Measurements from ENCODE around the gene A2M. TPM values are rescaled to one million over a fixed set of nuclear protein-coding genes. Genes with fewer than 3 reads are reported as not detected.

The A2M gene
- total RNA-seq, 1 experiment from 2014 or later = 1.2 TPM

GRCh38 chr12:9120487-9121184 lies 4.9 kb upstream of the A2M start:
- H3K9ac ChIP-seq (ENCODE audit: extremely low read depth, insufficient read length, low read length) = no peak overlapping the region
- H3K27me3 Mint-ChIP-seq (ENCODE audit: low read depth) = no peaks in the 10 kb centered on the region
- H3K27me3 ChIP-seq (ENCODE audit: insufficient read depth, low read length) = no peaks in the 10 kb centered on the region
- WGBS (ENCODE audit: extremely low coverage, insufficient read length, low lambda C conversion rate) = no CpG with 5 or more reads among the region's 10 CpGs
- peaks cover 13 to 15% of the 10 kb centered on the region in 2 experiments for H3K4me1 Mint-ChIP-seq
- no peak overlapping the region for H2BK15ac ChIP-seq (ENCODE audit: low read depth, low read length)
- H3K79me1 ChIP-seq (ENCODE audit: insufficient read depth, low read depth, low read length, poor library complexity, severe bottlenecking) = no peaks in the 10 kb centered on the region
- no peaks in the 10 kb centered on the region; a peak in 1 of 5 replicates for H3K9me3 Mint-ChIP-seq
- no peak overlapping the region for H3T11ph ChIP-seq (ENCODE audit: low read length)
- peaks cover 3% of the 10 kb centered on the region; the same call in 1 of the 2 replicates for H3K4me1 ChIP-seq (ENCODE audit: insufficient read depth, low read length)
- H3K14ac ChIP-seq (ENCODE audit: insufficient read depth, low read length) = no peak overlapping the region
- no peak overlapping the region for H2BK5ac ChIP-seq (ENCODE audit: insufficient read length, low read length)
- H3K9me3 ChIP-seq (ENCODE audit: control insufficient read depth, low read depth, low read length) = no peaks in the 10 kb centered on the region
- H3K23me2 ChIP-seq (ENCODE audit: insufficient read length, low read depth, low read length, poor library complexity, severe bottlenecking) = no peaks in the 10 kb centered on the region
- no peak overlapping the region for H4K8ac ChIP-seq (replicated peaks; ENCODE audit: insufficient read length, low read depth, low read length)
- no peak overlapping the region for H4K91ac ChIP-seq (ENCODE audit: insufficient read length, low read depth, low read length)
- H3K36me3 Mint-ChIP-seq (ENCODE audit: insufficient read depth in 1 of 3, low read depth in 3 of 3) = no peaks in the 10 kb centered on the region; a peak in 1 of 7 replicates
- no peak overlapping the region for H2AFZ ChIP-seq (ENCODE audit: low read length)
- no peak overlapping the region for H3K27ac ChIP-seq (ENCODE audit: insufficient read length, low read depth, low read length)
- H3K18ac ChIP-seq (ENCODE audit: insufficient read length, low read depth, low read length) = no peak overlapping the region
- no peak for DNase-seq
- no peak for TF ChIP-seq CTCF (conservative IDR thresholded peaks at IDR 0.05)
- no peak overlapping the region for H3K4ac ChIP-seq (ENCODE audit: low read depth, low read length)
- H4K5ac ChIP-seq (ENCODE audit: insufficient read length, low read depth, low read length) = no peak overlapping the region
- no peak overlapping the region for H2BK120ac ChIP-seq (ENCODE audit: low read depth, low read length, poor library complexity, severe bottlenecking)
- no peak overlapping the region for H2BK20ac ChIP-seq (ENCODE audit: low read depth, low read length, poor library complexity, severe bottlenecking)
- no peak overlapping the region for H3K4me2 ChIP-seq (ENCODE audit: insufficient read depth, insufficient read length, low read length)
- H3K23ac ChIP-seq (ENCODE audit: insufficient read length, low read depth, low read length) = no peak overlapping the region
- H2BK12ac ChIP-seq (ENCODE audit: insufficient read length, low read depth, low read length) = no peak overlapping the region
- no peaks in the 10 kb centered on the region for H3K79me2 ChIP-seq (ENCODE audit: insufficient read depth, low read length)
- no peaks in the 10 kb centered on the region for H4K20me1 ChIP-seq (ENCODE audit: control insufficient read depth, insufficient read depth, insufficient read length)
- H3K27ac Mint-ChIP-seq = no peak overlapping the region
- H2AK5ac ChIP-seq (ENCODE audit: insufficient read length, low read length) = no peak overlapping the region
- H3K56ac ChIP-seq (ENCODE audit: insufficient read length, low read depth, low read length) = no peak overlapping the region
- H3K4me3 Mint-ChIP-seq = no peak overlapping the region

All from H9 (cell line).